Stimulated activated naive CD8-positive, alpha-beta T cell treated with anti-CD3 and anti-CD28 coated beads, Interleukin-15, Interleukin-2, amounts not matched to agents 100 ng/mL and 50 ng/mL, for 24 hours (primary cell): Measurements from ENCODE around the gene CITED4.

Experiments
- H3K27ac Mint-ChIP-seq: one replicate; pipeline ENCODE4 v1.8.0; 2021; ENCODE audit warnings: mild to moderate bottlenecking, mixed read lengths
- H3K27me3 Mint-ChIP-seq: one replicate; pipeline ENCODE4 v1.8.0; 2021; ENCODE audit warnings: mixed read lengths
- H3K36me3 Mint-ChIP-seq: one replicate; pipeline ENCODE4 v1.8.0; 2021; ENCODE audit warnings: low read depth, mixed read lengths
- H3K4me1 Mint-ChIP-seq: one replicate; pipeline ENCODE4 v1.8.0; 2021; ENCODE audit warnings: low read depth, mixed read lengths
- H3K4me3 Mint-ChIP-seq: one replicate; pipeline ENCODE4 v1.8.0; 2021; ENCODE audit warnings: mild to moderate bottlenecking, mixed read lengths
- H3K9me3 Mint-ChIP-seq: one replicate; pipeline ENCODE4 v1.8.0; 2021; ENCODE audit warnings: mixed read lengths

CITED4 gene

GRCh38 chr1:40820911-40821693 is 41.1 kb downstream of the CITED4 start:
- Mint-ChIP-seq H3K9me3 (no peaks in the 10 kb centered on the region), H3K27me3 (no peaks in the 10 kb centered on the region), H3K36me3 (no peaks in the 10 kb centered on the region), H3K4me3 (no peak overlapping the region), H3K4me1 (peaks cover 27% of the 10 kb centered on the region), H3K27ac (no peak overlapping the region)

- no peaks in the 10 kb centered on the region for H3K27me3 Mint-ChIP-seq
- no peak overlapping the region for H3K27ac Mint-ChIP-seq
- H3K36me3 Mint-ChIP-seq = no peaks in the 10 kb centered on the region
- H3K4me3 Mint-ChIP-seq = no peak overlapping the region
- peaks cover 22% of the 10 kb centered on the region for H3K4me1 Mint-ChIP-seq
- no peaks in the 10 kb centered on the region for H3K9me3 Mint-ChIP-seq
Measured at GRCh38 chr1:40820251-40820797, 41.8 kb downstream of the CITED4 start.

GRCh38 chr1:40819101-40819500 is 43.1 kb downstream of the CITED4 start:
- no peaks in the 10 kb centered on the region for H3K27me3 Mint-ChIP-seq
- H3K4me1 Mint-ChIP-seq = peaks cover 15% of the 10 kb centered on the region
- no peaks in the 10 kb centered on the region for H3K36me3 Mint-ChIP-seq
- H3K4me3 Mint-ChIP-seq = peak overlapping the region; percentile 43
- no peak overlapping the region for H3K27ac Mint-ChIP-seq
- H3K9me3 Mint-ChIP-seq = no peaks in the 10 kb centered on the region

- H3K4me1 Mint-ChIP-seq = peaks cover 15% of the 10 kb centered on the region
- H3K9me3 Mint-ChIP-seq = no peaks in the 10 kb centered on the region
- no peaks in the 10 kb centered on the region for H3K27me3 Mint-ChIP-seq
- no peak overlapping the region for H3K27ac Mint-ChIP-seq
- H3K36me3 Mint-ChIP-seq = no peaks in the 10 kb centered on the region
- peak overlapping the region; percentile 59 for H3K4me3 Mint-ChIP-seq
Measured at GRCh38 chr1:40818264-40818961, 43.8 kb downstream of the CITED4 start.

- no peak overlapping the region for H3K27ac Mint-ChIP-seq
- H3K27me3 Mint-ChIP-seq = no peaks in the 10 kb centered on the region
- H3K4me3 Mint-ChIP-seq = peak overlapping the region; percentile 59
- H3K36me3 Mint-ChIP-seq = no peaks in the 10 kb centered on the region
- H3K9me3 Mint-ChIP-seq = no peaks in the 10 kb centered on the region
- H3K4me1 Mint-ChIP-seq = peaks cover 15% of the 10 kb centered on the region
Measured at GRCh38 chr1:40817791-40818263, 44.3 kb downstream of the CITED4 start.

- H3K4me3 Mint-ChIP-seq = no peak overlapping the region
- H3K27ac Mint-ChIP-seq = no peak overlapping the region
- peaks cover 17% of the 10 kb centered on the region for H3K4me1 Mint-ChIP-seq
- H3K27me3 Mint-ChIP-seq = no peaks in the 10 kb centered on the region
- no peaks in the 10 kb centered on the region for H3K9me3 Mint-ChIP-seq
- no peaks in the 10 kb centered on the region for H3K36me3 Mint-ChIP-seq
Measured at GRCh38 chr1:40815420-40815819, 46.7 kb downstream of the CITED4 start.
